Mucosa of stomach (tissue), 1 donor: ENCODE data around the gene INPP5A.

Experiments used
- H3K27me3 ChIP-seq: one replicate; pipeline ENCODE4 v1.7.0; 2013; ENCODE audit warnings: mild to moderate bottlenecking, low read length; ENCODE audit not compliant: control insufficient read depth, insufficient read depth
- H3K36me3 ChIP-seq: one replicate; pipeline ENCODE4 v1.7.0; 2013; ENCODE audit warnings: low read length; ENCODE audit not compliant: control insufficient read depth, insufficient read depth
- H3K4me1 ChIP-seq: one replicate; pipeline ENCODE4 v1.7.0; 2013; ENCODE audit warnings: mild to moderate bottlenecking, low read length; ENCODE audit not compliant: control insufficient read depth, insufficient read depth
- H3K4me3 ChIP-seq: one replicate; pipeline ENCODE4 v1.7.0; 2013; ENCODE audit warnings: low read length
- H3K9ac ChIP-seq: one replicate; pipeline ENCODE4 v1.7.0; 2013; ENCODE audit warnings: mild to moderate bottlenecking, low read length, moderate library complexity
- H3K9me3 ChIP-seq: one replicate; pipeline ENCODE4 v1.7.0; 2013; ENCODE audit warnings: mild to moderate bottlenecking, low read length, moderate library complexity; ENCODE audit not compliant: control insufficient read depth
- donor health status: Pancreatic carcinoma.

Gene INPP5A

GRCh38 chr10:132710746-132711612 lies 173.4 kb downstream of the INPP5A start:
- no peaks in the 10 kb centered on the region for H3K9me3 ChIP-seq
- H3K36me3 ChIP-seq: no peaks in the 10 kb centered on the region
- peaks cover 73% of the 10 kb centered on the region for H3K4me1 ChIP-seq
- no peaks in the 10 kb centered on the region for H3K27me3 ChIP-seq
- H3K4me3 ChIP-seq: no peak overlapping the region
- no peak overlapping the region for H3K9ac ChIP-seq

DNA sequence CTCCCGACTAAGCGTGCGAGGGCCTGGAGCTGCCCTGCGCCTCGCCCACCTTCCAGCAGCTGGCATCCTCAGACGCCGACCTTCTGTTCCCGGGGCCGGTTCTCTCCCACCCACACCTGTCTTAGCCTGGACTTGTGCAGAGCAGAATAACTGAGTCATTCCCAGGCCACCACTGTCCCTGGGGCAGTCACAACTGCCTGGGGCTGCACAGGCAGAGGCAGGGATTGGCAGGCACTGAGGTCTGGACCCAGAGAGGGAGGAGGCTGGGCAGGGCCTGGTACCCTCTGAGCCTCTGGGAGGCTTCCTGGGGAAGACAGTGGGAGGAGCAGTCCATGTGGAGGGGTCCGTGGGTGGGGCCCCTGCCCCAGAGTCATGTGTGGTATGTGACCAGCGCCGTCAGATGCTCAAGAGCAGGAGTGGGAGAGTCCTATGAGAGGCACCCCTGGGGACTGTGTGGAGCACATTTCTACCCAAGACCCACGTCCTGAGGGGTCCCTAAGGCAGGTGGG lies 174.1 kb downstream of the INPP5A start:
- no peaks in the 10 kb centered on the region for H3K27me3 ChIP-seq
- H3K9ac ChIP-seq: no peak overlapping the region
- no peaks in the 10 kb centered on the region for H3K9me3 ChIP-seq
- no peaks in the 10 kb centered on the region for H3K36me3 ChIP-seq
- peaks cover 69% of the 10 kb centered on the region for H3K4me1 ChIP-seq
- H3K4me3 ChIP-seq: no peak overlapping the region

DNA sequence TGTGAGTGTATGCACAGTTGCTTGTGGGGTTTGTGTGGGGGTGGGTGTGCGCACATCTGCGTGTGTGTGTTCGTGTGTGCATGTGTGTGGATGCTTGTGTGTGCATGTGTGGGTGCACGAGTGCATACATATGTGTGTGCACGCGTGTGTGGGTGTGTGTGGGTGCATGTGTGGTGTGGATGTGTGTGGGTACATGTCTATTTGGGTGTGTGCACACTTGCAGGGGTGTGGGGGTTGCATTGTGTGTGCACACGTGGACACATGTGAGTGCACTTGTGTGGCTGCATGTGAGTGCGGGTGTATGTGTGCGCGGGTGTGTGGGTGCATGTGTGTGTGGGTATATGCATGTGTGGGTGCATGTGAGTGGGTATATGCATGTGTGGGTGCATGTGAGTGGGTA lies 174.7 kb downstream of the INPP5A start:
- Histone ChIP-seq H3K9ac (no peak overlapping the region), H3K4me3 (no peak overlapping the region), H3K9me3 (no peaks in the 10 kb centered on the region), H3K27me3 (no peaks in the 10 kb centered on the region), H3K4me1 (peaks cover 62% of the 10 kb centered on the region), H3K36me3 (no peaks in the 10 kb centered on the region)

DNA sequence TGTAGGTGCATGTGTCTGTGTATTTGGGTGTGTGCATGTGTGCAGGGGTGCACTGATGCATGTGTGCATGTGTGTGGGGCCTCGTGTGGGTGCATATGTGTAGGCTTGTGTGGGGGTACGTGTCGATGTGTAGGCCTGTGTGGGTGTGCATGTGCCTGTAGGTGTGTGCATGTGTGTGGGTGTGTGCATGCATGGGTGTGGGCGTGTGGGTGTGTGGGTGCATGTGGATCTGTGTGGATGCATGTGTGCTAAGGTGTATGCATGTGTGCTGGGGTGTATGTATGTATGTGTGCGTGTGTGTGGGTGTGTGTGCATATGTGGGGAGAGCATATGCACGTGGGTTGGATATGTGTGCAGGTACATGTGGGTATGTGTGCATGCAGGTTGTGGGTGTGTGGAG lies 175.2 kb downstream of the INPP5A start:
- Histone ChIP-seq H3K9me3 (no peaks in the 10 kb centered on the region), H3K27me3 (no peaks in the 10 kb centered on the region), H3K4me3 (no peak overlapping the region), H3K4me1 (peaks cover 58% of the 10 kb centered on the region), H3K36me3 (no peaks in the 10 kb centered on the region), H3K9ac (no peak overlapping the region)

DNA sequence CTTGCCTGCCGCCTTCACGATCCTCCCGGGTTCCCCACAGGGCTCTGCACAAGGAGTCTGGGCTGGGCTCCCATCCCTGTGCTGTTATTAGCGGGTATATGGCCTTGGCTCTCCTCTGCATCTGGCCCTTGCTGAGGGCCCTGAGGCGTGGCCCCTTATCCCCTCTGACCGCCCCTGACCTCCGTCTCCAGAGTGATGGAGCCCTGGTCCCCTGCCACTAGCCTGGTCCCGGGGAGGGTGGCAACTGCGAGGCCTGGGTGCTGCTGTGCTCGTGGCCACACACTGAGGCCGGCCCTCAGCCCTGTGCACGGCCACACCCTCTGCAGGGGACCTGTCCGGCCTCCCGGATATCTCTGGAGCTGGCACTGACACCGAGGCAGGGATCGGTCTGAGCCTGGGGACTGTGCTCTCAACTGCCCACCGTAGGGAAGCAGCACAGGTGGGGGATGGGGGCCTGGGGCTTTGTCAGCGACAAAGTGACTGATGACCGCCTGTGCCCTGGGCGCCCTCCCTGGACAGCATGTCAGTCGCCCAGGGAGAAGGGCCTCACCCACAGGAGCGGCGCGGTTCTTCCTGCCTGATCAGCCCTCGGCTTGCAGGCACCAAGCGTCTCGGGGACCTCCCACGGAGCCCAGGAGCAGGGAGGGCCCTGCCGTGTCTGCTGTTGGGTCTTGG lies 176.0 kb downstream of the INPP5A start:
- H3K9ac ChIP-seq: peak overlapping the region; percentile 54

GRCh38 chr10:132714096-132714985 lies 176.8 kb downstream of the INPP5A start:
- Histone ChIP-seq H3K4me1 (peaks cover 45% of the 10 kb centered on the region), H3K27me3 (no peaks in the 10 kb centered on the region), H3K9me3 (no peaks in the 10 kb centered on the region), H3K9ac (peak overlapping the region; percentile 54), H3K36me3 (no peaks in the 10 kb centered on the region), H3K4me3 (no peak overlapping the region)

More for the DNA sequence above, 176.0 kb downstream of the INPP5A start:
- no peaks in the 10 kb centered on the region for H3K9me3 ChIP-seq
- H3K36me3 ChIP-seq: no peaks in the 10 kb centered on the region
- no peaks in the 10 kb centered on the region for H3K27me3 ChIP-seq
- peaks cover 50% of the 10 kb centered on the region for H3K4me1 ChIP-seq
- no peak overlapping the region for H3K4me3 ChIP-seq

GRCh38 chr10:132714986-132715775 lies 177.6 kb downstream of the INPP5A start:
- no peaks in the 10 kb centered on the region for H3K9me3 ChIP-seq
- H3K27me3 ChIP-seq: no peaks in the 10 kb centered on the region
- peaks cover 36% of the 10 kb centered on the region for H3K4me1 ChIP-seq
- no peaks in the 10 kb centered on the region for H3K36me3 ChIP-seq
- no peak overlapping the region for H3K9ac ChIP-seq
- H3K4me3 ChIP-seq: no peak overlapping the region

GRCh38 chr10:132715776-132716680 lies 178.4 kb downstream of the INPP5A start:
- Histone ChIP-seq H3K27me3 (no peaks in the 10 kb centered on the region), H3K9me3 (no peaks in the 10 kb centered on the region), H3K4me3 (no peak overlapping the region), H3K9ac (no peak overlapping the region), H3K4me1 (peaks cover 30% of the 10 kb centered on the region), H3K36me3 (no peaks in the 10 kb centered on the region)

- Histone ChIP-seq H3K4me1 (peaks cover 26% of the 10 kb centered on the region), H3K4me3 (no peak overlapping the region), H3K36me3 (no peaks in the 10 kb centered on the region), H3K9me3 (no peaks in the 10 kb centered on the region), H3K9ac (no peak overlapping the region), H3K27me3 (no peaks in the 10 kb centered on the region)
These were observed 179.3 kb downstream of the INPP5A start for GRCh38 chr10:132716691-132717490.

DNA sequence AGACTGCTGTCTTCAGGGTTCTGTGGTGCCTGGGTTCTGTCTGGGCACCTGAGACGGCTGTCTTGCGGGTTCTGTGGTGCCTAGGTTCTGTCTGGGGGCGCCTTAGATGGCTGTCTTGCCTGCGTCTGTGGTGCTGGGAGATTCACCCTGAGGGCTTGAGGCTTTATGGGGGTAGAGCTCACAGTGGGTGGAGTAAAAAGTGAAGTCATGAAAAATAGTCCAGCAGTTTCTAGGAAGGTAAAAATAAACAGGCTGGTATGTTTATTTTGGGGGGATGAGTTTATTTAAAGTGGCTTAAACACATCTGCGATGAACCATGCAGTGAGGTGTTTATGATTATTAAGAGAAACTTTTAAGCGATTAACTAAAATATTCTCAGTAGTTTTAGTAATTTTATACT lies 184.1 kb downstream of the INPP5A start:
- no peaks in the 10 kb centered on the region for H3K27me3 ChIP-seq

More for the DNA sequence above, 184.1 kb downstream of the INPP5A start:
- H3K4me1 ChIP-seq: peaks cover 6% of the 10 kb centered on the region
- no peaks in the 10 kb centered on the region for H3K36me3 ChIP-seq
- no peak overlapping the region for H3K4me3 ChIP-seq
- no peak overlapping the region for H3K9ac ChIP-seq
- H3K9me3 ChIP-seq: no peaks in the 10 kb centered on the region
